HG03039 (cell line): ENCODE results near the gene SEPTIN7.

ENCODE experiments used
- ATAC-seq: cut with Tn5 transposase; IDR thresholded peaks from one replicate; pipeline ENCODE4 v1.9.1; 2021; ENCODE audit warnings: mild to moderate bottlenecking, moderate library complexity; ENCODE audit not compliant: unreplicated experiment

Gene SEPTIN7

GRCh38 chr7:35785250-35785649, 15.6 kb upstream of the SEPTIN7 start:
- ATAC-seq: no peak

GRCh38 chr7:35787925-35788324, 12.9 kb upstream of the SEPTIN7 start:
- ATAC-seq: no peak

GRCh38 chr7:35792472-35792871, 8.4 kb upstream of the SEPTIN7 start:
- ATAC-seq: no peak

- no peak for ATAC-seq
Measured at GRCh38 chr7:35792873-35793489, 7.9 kb upstream of the SEPTIN7 start.

- no peak for ATAC-seq
Measured at GRCh38 chr7:35797311-35797710, 3.5 kb upstream of the SEPTIN7 start.

GRCh38 chr7:35799846-35800717, 775 bp upstream of the SEPTIN7 start:
- ATAC-seq: peak; percentile 41

GRCh38 chr7:35801392-35802101, 690 bp downstream of the SEPTIN7 start:
- ATAC-seq: peak; percentile 23

- ATAC-seq: no peak
Measured at GRCh38 chr7:35802102-35802466, 1.2 kb downstream of the SEPTIN7 start.

GRCh38 chr7:35802649-35803048, 1.8 kb downstream of the SEPTIN7 start:
- no peak for ATAC-seq

GRCh38 chr7:35804231-35804970, 3.5 kb downstream of the SEPTIN7 start:
- no peak for ATAC-seq

- ATAC-seq: no peak
Measured at GRCh38 chr7:35805876-35806275, 5.0 kb downstream of the SEPTIN7 start.

GRCh38 chr7:35816514-35816913, 15.7 kb downstream of the SEPTIN7 start:
- ATAC-seq: no peak

- ATAC-seq: no peak
Measured at GRCh38 chr7:35817181-35817580, 16.3 kb downstream of the SEPTIN7 start.

GRCh38 chr7:35817930-35818329, 17.1 kb downstream of the SEPTIN7 start:
- ATAC-seq: no peak

- no peak for ATAC-seq
Measured at GRCh38 chr7:35818513-35818912, 17.7 kb downstream of the SEPTIN7 start.

GRCh38 chr7:35819310-35819709, 18.5 kb downstream of the SEPTIN7 start:
- no peak for ATAC-seq

GRCh38 chr7:35819954-35820703, 19.3 kb downstream of the SEPTIN7 start:
- ATAC-seq: no peak

GRCh38 chr7:35820858-35821257, 20.0 kb downstream of the SEPTIN7 start:
- no peak for ATAC-seq

GRCh38 chr7:35823440-35823839, 22.6 kb downstream of the SEPTIN7 start:
- no peak for ATAC-seq

- ATAC-seq: no peak
Measured at GRCh38 chr7:35825974-35826373, 25.1 kb downstream of the SEPTIN7 start.
